Activated naive CD8-positive, alpha-beta T cell treated with anti-CD3 and anti-CD28 coated beads, Interleukin-2, amount 50 U/mL, for 24 hours (primary cell): ENCODE data around the gene FAM83E.
"Not testable (repeated sequence)": the region's sequence is repeated elsewhere in the genome, so short reads cannot be mapped to it uniquely, and the experiment has no call there.

ENCODE experiments used
- ATAC-seq: fragments of 150-1000 bp; cut with Tn5 transposase; one replicate; pipeline ENCODE4 v1.10.0; 2021
- DNase-seq: peaks from one replicate; pipeline ENCODE4 v3.0.0; 2021
- H3K27ac Mint-ChIP-seq: one replicate; pipeline ENCODE4 v1.8.0; 2021; ENCODE audit warnings: mild to moderate bottlenecking, mixed read lengths
- H3K27me3 Mint-ChIP-seq: one replicate; pipeline ENCODE4 v1.8.0; 2021; ENCODE audit warnings: mixed read lengths
- H3K36me3 Mint-ChIP-seq: one replicate; pipeline ENCODE4 v1.8.0; 2021; ENCODE audit warnings: low read depth, mixed read lengths
- H3K4me1 Mint-ChIP-seq: one replicate; pipeline ENCODE4 v1.8.0; 2021; ENCODE audit warnings: mixed read lengths
- H3K4me3 Mint-ChIP-seq: one replicate; pipeline ENCODE4 v1.8.0; 2021; ENCODE audit warnings: mild to moderate bottlenecking, moderate library complexity, mixed read lengths
- H3K9me3 Mint-ChIP-seq: one replicate; pipeline ENCODE4 v1.8.0; 2021; ENCODE audit warnings: mixed read lengths

FAM83E gene

DNA sequence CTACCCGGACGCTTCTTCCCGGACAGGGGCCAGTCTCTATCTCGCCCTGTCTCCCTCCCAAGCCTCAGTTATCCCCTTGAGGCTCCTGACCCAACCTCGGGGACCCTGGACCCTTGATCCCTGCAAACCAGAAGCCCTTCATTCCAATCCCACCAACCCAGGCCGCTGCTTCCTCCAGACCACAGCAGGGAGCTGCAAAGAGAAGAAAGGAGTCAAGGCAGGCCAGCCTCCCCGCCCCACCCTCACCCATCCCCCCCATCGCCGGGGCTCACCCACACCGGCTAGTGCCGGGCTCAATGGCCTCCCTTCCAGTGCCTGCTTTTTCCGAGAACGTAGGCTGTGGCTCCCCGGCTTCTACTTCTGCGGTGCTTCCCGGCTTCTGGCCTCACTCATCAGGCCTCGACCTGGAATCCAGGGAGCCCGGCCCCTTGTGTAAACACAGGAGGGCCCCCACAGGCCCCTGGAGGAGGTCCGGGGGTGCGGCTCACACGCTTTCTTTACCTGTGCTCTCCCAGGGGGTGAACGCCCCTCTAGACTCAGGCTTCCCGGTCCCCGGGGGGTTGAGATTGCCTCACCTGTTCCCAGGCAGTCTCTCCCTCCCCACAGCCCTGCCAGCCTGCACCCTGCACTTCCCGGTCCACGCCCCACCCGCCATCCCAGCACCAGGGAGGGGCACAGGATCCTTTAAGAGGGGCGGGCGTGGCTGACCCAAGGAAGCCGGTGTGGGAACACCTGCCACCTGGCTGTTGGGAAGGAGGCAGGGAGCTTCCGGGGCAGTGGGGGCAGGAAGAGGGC lies at the start of gene FAM83E:
Gene FAM83E (minus strand): TSS at position 641 of the 795 bp plus-strand sequence. CDS start 1,704 bp downstream, outside the sequence.
- Mint-ChIP-seq H3K27me3 (no peaks in the 10 kb centered on the region), H3K36me3 (peaks cover 49% of the 10 kb centered on the region), H3K4me3 (peak within 1 kb of the TSS; percentile 98), H3K9me3 (no peaks in the 10 kb centered on the region), H3K4me1 (peaks cover 33% of the 10 kb centered on the region), H3K27ac (peak within 1 kb of the TSS; percentile 70)
- DNase-seq (no peak), ATAC-seq (no peak)

- ATAC-seq (no peak), DNase-seq (no peak)
- Mint-ChIP-seq H3K36me3 (no peaks in the 10 kb centered on the region), H3K4me3 (no peak overlapping the region), H3K9me3 (peaks cover 4% of the 10 kb centered on the region), H3K4me1 (peaks cover 7% of the 10 kb centered on the region), H3K27me3 (no peaks in the 10 kb centered on the region), H3K27ac (no peak overlapping the region)
Measured at GRCh38 chr19:48664476-48664875, 49.6 kb upstream of the FAM83E start.

GRCh38 chr19:48663667-48664066 lies 48.8 kb upstream of the FAM83E start:
- H3K36me3 Mint-ChIP-seq: no peaks in the 10 kb centered on the region
- no peaks in the 10 kb centered on the region for H3K27me3 Mint-ChIP-seq
- H3K4me3 Mint-ChIP-seq: no peak overlapping the region
- H3K4me1 Mint-ChIP-seq: peaks cover 7% of the 10 kb centered on the region
- DNase-seq (no peak), ATAC-seq (no peak)
- H3K27ac Mint-ChIP-seq: no peak overlapping the region
- H3K9me3 Mint-ChIP-seq: peaks cover under 1% of the 10 kb centered on the region

GRCh38 chr19:48661711-48662090 lies 46.8 kb upstream of the FAM83E start:
- peaks cover 7% of the 10 kb centered on the region for H3K4me1 Mint-ChIP-seq
- H3K27ac Mint-ChIP-seq: no peak overlapping the region
- H3K36me3 Mint-ChIP-seq: no peaks in the 10 kb centered on the region
- H3K27me3 Mint-ChIP-seq: no peaks in the 10 kb centered on the region
- H3K9me3 Mint-ChIP-seq: no peaks in the 10 kb centered on the region
- DNase-seq: no peak
- ATAC-seq: no peak
- no peak overlapping the region for H3K4me3 Mint-ChIP-seq

DNA sequence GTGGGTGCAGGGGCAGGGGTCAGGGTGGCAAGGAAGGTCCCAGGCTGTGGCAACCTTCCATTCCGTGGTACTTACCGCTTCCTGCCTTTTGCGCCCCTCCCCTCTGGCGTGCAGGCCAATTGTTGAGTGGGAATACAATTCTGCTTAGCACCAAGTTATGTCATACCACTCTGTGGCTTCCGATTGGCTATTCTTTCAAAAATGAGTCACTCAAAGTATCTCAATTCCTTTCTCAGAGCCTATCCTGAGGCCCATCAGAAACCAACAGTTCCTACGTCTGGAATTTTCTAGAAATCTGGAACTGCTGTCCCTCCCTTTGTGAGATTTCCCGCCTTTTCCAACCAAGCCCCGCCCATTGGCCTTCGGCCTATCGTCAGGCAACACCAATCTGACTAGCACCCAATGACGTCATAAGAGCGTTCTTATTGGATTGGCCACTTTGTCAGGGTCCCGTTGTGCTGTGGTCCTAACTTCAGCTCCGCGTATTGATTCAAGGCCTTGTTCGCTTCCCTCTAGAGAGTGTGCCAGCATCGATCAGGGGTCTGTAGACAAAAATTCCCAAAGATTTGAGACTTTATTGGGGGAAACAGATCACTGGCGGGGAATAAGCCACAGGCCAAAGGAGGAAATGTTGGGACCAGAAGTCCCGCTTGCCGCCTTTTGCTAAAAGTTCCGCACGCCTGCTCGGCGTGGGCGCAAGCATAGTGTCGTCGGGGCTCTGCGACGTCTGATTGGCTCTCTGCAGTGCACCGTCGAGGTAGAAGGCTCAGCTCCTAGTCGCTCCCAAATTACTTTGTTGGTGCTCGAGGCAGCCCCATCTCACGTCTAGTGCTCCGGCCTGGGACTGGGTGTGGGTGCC lies 46.2 kb upstream of the FAM83E start:
- ATAC-seq (peak; percentile 89), DNase-seq (peak; percentile 82)
- H3K9me3 Mint-ChIP-seq: no peaks in the 10 kb centered on the region
- H3K27ac Mint-ChIP-seq: peak overlapping the region; percentile 82
- peaks cover 7% of the 10 kb centered on the region for H3K4me1 Mint-ChIP-seq
- H3K36me3 Mint-ChIP-seq: no peaks in the 10 kb centered on the region
- no peaks in the 10 kb centered on the region for H3K27me3 Mint-ChIP-seq
- H3K4me3 Mint-ChIP-seq: peak overlapping the region; percentile 46

GRCh38 chr19:48659768-48660167 lies 44.9 kb upstream of the FAM83E start:
- peaks cover 7% of the 10 kb centered on the region for H3K4me1 Mint-ChIP-seq

GRCh38 chr19:48658483-48658882 lies 43.6 kb upstream of the FAM83E start:
- H3K36me3 Mint-ChIP-seq: no peaks in the 10 kb centered on the region
- H3K27me3 Mint-ChIP-seq: no peaks in the 10 kb centered on the region
- no peak overlapping the region for H3K4me3 Mint-ChIP-seq
- ATAC-seq (no peak), DNase-seq (no peak)
- H3K9me3 Mint-ChIP-seq: no peaks in the 10 kb centered on the region
- H3K4me1 Mint-ChIP-seq: peaks cover 7% of the 10 kb centered on the region
- no peak overlapping the region for H3K27ac Mint-ChIP-seq

More at GRCh38 chr19:48659768-48660167, 44.9 kb upstream of the FAM83E start:
- no peaks in the 10 kb centered on the region for H3K9me3 Mint-ChIP-seq
- H3K36me3 Mint-ChIP-seq: no peaks in the 10 kb centered on the region
- no peaks in the 10 kb centered on the region for H3K27me3 Mint-ChIP-seq
- DNase-seq: no peak
- no peak for ATAC-seq
- no peak overlapping the region for H3K27ac Mint-ChIP-seq
- H3K4me3 Mint-ChIP-seq: no peak overlapping the region

DNA sequence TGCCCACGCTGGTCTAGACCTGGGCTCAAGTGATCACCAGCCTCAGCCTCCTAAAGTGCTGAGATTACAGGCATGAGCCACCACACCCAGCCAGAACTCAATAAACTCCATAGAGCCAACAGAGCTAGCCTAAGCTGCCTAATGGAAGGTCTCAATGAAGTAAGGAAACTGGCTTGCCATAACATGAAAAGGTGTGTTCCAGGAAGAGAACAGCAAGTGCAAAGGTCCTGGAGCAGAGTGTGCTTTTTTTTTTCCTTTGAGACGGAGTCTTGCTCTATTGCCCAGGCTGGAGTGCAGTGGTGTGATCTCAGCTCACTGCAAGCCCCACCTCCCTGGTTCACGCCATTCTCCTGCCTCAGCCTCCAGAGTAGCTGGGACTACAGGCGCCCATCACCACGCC lies 43.0 kb upstream of the FAM83E start:
- H3K4me3 Mint-ChIP-seq, H3K4me1 Mint-ChIP-seq, DNase-seq, H3K27me3 Mint-ChIP-seq, H3K36me3 Mint-ChIP-seq, H3K27ac Mint-ChIP-seq, ATAC-seq, H3K9me3 Mint-ChIP-seq: not testable (repeated sequence)

DNA sequence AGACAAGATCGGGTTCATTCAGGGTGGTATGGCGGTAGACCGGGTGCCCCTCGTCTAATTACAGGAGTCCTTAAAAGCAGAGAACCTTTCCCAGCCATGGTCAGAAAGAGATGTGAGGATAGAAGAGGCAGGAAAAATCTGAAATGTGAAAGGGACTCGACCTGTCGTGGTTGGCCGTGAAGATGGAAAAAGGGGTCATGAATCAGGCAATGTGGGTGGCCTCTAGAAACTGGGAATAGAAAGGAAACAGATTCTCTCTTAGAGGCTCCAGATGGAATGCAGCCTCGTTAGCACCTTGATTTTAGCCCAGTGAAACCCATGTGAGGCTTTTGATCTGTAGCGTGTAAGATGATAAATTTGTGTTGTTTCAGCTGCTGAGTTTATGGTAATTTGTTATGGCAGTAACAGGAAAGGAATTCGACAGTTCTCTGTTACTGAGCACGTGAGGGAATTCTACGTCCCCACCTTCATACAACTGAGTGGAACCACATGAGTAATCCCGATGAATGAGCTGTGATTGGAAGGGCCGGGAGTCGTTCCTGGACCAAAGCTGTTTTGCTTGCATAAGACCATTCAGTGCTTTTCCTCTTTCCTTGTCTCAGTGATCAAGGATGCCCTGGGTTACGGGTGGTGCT lies 42.1 kb upstream of the FAM83E start:
- ATAC-seq (no peak), DNase-seq (no peak)
- no peak overlapping the region for H3K27ac Mint-ChIP-seq
- H3K4me1 Mint-ChIP-seq: peaks cover 10% of the 10 kb centered on the region
- no peaks in the 10 kb centered on the region for H3K9me3 Mint-ChIP-seq
- no peaks in the 10 kb centered on the region for H3K36me3 Mint-ChIP-seq
- no peak overlapping the region for H3K4me3 Mint-ChIP-seq
- H3K27me3 Mint-ChIP-seq: no peaks in the 10 kb centered on the region

DNA sequence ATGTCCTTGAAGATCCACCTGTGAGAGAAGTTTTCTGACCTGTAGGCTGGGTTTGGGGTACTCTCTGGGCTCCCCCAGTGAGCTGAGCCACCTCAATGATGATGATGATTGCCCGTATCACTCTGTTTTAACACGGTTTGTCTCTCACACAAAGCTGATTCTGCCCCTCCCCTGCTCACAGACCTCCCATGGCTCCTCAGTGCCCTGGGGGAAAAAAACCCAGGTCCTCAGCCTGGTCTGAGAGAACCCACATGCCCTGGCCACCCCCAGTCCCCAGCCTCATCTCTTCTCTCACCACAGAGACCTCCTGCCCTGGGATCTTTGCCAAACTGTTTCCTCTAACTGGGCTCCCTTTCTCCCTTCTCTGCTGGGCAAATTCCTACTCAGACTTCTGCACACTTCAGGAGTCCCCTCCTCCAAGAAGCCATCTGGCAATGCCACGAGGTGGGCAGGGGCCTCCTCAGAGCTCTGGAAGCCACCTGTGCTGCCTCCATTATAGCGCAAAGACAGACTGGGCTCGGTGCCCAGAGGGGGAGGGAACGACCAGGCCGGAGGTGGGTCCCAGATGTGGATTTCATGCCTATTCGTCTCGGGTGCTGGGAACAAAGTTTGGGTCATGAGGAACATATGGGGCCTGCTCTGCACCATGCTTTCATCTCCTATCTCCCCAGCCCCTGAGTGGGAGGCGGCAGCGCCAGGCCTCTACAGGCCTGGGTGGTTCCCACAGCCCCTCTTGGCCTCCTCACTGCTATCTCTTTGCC lies 39.6 kb upstream of the FAM83E start:
- H3K9me3 Mint-ChIP-seq: no peaks in the 10 kb centered on the region
- DNase-seq: no peak
- no peaks in the 10 kb centered on the region for H3K27me3 Mint-ChIP-seq
- peaks cover 6% of the 10 kb centered on the region for H3K4me1 Mint-ChIP-seq
- no peaks in the 10 kb centered on the region for H3K36me3 Mint-ChIP-seq
- no peak overlapping the region for H3K27ac Mint-ChIP-seq
- no peak overlapping the region for H3K4me3 Mint-ChIP-seq
- no peak for ATAC-seq

DNA sequence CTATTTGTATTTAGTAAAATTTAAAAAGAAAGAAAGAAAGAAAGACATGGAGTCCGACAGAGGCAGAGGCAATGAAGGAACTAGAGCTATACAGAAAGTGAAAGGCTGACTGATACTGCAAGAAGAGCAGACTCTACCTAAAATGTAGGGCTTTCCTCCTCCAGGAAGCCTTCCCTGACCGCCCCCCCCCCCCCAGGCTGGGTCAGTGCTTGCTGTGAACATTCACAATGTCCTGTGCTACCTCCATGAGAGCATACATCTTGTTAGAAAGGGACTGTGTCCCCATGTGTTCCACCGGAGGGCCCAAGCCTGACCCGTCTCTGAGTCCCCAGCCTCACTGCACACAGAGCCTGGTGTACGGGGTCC lies 36.8 kb upstream of the FAM83E start:
- Mint-ChIP-seq H3K27ac (no peak overlapping the region), H3K27me3 (no peaks in the 10 kb centered on the region), H3K36me3 (no peaks in the 10 kb centered on the region), H3K4me3 (no peak overlapping the region), H3K4me1 (peaks cover 22% of the 10 kb centered on the region), H3K9me3 (no peaks in the 10 kb centered on the region)
- ATAC-seq (peak; percentile 22), DNase-seq (no peak)

GRCh38 chr19:48650974-48651682 lies 36.3 kb upstream of the FAM83E start:
- DNase-seq (no peak), ATAC-seq (no peak)
- Mint-ChIP-seq H3K4me1 (peaks cover 25% of the 10 kb centered on the region), H3K27me3 (no peaks in the 10 kb centered on the region), H3K4me3 (no peak overlapping the region), H3K36me3 (no peaks in the 10 kb centered on the region), H3K27ac (no peak overlapping the region), H3K9me3 (no peaks in the 10 kb centered on the region)

- Mint-ChIP-seq H3K36me3 (no peaks in the 10 kb centered on the region), H3K9me3 (no peaks in the 10 kb centered on the region), H3K27me3 (no peaks in the 10 kb centered on the region), H3K4me3 (no peak overlapping the region), H3K4me1 (peaks cover 39% of the 10 kb centered on the region), H3K27ac (no peak overlapping the region)
- no peak for DNase-seq
- ATAC-seq: no peak
Measured at GRCh38 chr19:48648134-48648533, 33.3 kb upstream of the FAM83E start.
